Measurements from ENCODE around the gene NOVA2.

- TF ChIP-seq TCF4 (CRISPR knock-in tag; IDR thresholded peaks at IDR 0.05; ENCODE audit: borderline replicate concordance) (no peak), CREB5 (CRISPR knock-in tag; IDR thresholded peaks at IDR 0.05; ENCODE audit: low read depth) (no peak), SNAI2 (CRISPR knock-in tag; IDR thresholded peaks at IDR 0.05) (no peak), POU6F1 (CRISPR knock-in tag; IDR thresholded peaks at IDR 0.05; ENCODE audit: borderline replicate concordance, low read depth) (no peak), PPARA (CRISPR knock-in tag; IDR thresholded peaks at IDR 0.05; ENCODE audit: borderline replicate concordance) (no peak), CSRNP3 (CRISPR knock-in tag; IDR thresholded peaks at IDR 0.05) (no peak), ZC3H10 (CRISPR knock-in tag; IDR thresholded peaks at IDR 0.05) (no peak), GLIS3 (CRISPR knock-in tag; IDR thresholded peaks at IDR 0.05) (no peak), ISL1 (CRISPR knock-in tag; IDR thresholded peaks at IDR 0.05) (no peak)
These were observed 86.4 kb downstream of the NOVA2 start for GRCh38 chr19:45887200-45887710.

Measured in SK-N-SH treated with all-trans-retinoic acid at 6 μM for 48 hours (cell line).